ENCODE data around the gene TCFL5.

DNA sequence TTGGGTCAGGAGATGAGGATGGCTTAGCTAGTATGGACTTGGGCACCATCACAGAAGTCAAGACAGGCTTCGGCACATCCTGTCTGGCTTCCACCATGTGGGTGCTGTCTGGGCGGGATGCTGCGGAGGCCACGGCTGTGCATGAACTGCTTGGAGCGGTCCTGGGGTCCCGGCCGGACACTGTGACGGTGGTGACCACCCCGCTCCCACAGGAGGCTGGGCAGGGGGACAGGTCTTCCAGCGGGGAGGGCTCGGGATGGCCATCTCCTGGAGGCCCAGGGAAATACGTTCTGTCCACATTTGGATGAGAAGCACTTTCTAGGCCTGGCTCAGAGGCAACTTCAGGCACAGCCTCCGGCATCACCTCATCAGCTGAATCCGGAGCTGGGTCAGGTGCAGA lies 32.1 kb upstream of the TCFL5 start:
- no peak for TF ChIP-seq CBX3 (IDR thresholded peaks at IDR 0.05; ENCODE audit: borderline replicate concordance, low read depth)
- no peak for TF ChIP-seq NFIC (IDR thresholded peaks at IDR 0.05; ENCODE audit: low read depth, low read length)
- TF ChIP-seq NRF1 (conservative IDR thresholded peaks at IDR 0.05; ENCODE audit: low read depth, low read length), result no peak
- TF ChIP-seq NFYA (IDR thresholded peaks at IDR 0.05; ENCODE audit: borderline replicate concordance, low read depth, low read length), result no peak
- TF ChIP-seq, protein P1, sequence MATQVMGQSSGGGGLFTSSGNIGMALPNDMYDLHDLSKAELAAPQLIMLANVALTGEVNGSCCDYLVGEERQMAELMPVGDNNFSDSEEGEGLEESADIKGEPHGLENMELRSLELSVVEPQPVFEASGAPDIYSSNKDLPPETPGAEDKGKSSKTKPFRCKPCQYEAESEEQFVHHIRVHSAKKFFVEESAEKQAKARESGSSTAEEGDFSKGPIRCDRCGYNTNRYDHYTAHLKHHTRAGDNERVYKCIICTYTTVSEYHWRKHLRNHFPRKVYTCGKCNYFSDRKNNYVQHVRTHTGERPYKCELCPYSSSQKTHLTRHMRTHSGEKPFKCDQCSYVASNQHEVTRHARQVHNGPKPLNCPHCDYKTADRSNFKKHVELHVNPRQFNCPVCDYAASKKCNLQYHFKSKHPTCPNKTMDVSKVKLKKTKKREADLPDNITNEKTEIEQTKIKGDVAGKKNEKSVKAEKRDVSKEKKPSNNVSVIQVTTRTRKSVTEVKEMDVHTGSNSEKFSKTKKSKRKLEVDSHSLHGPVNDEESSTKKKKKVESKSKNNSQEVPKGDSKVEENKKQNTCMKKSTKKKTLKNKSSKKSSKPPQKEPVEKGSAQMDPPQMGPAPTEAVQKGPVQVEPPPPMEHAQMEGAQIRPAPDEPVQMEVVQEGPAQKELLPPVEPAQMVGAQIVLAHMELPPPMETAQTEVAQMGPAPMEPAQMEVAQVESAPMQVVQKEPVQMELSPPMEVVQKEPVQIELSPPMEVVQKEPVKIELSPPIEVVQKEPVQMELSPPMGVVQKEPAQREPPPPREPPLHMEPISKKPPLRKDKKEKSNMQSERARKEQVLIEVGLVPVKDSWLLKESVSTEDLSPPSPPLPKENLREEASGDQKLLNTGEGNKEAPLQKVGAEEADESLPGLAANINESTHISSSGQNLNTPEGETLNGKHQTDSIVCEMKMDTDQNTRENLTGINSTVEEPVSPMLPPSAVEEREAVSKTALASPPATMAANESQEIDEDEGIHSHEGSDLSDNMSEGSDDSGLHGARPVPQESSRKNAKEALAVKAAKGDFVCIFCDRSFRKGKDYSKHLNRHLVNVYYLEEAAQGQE (IDR thresholded peaks at IDR 0.05; ENCODE audit: low read depth, low read length), result no peak
- no peak for TF ChIP-seq ATF7 (IDR thresholded peaks at IDR 0.05; ENCODE audit: low read depth)
- no peak for TF ChIP-seq MEF2B (IDR thresholded peaks at IDR 0.05; ENCODE audit: partially characterized antibody, poor library complexity, severe bottlenecking)
- TF ChIP-seq, protein P2, sequence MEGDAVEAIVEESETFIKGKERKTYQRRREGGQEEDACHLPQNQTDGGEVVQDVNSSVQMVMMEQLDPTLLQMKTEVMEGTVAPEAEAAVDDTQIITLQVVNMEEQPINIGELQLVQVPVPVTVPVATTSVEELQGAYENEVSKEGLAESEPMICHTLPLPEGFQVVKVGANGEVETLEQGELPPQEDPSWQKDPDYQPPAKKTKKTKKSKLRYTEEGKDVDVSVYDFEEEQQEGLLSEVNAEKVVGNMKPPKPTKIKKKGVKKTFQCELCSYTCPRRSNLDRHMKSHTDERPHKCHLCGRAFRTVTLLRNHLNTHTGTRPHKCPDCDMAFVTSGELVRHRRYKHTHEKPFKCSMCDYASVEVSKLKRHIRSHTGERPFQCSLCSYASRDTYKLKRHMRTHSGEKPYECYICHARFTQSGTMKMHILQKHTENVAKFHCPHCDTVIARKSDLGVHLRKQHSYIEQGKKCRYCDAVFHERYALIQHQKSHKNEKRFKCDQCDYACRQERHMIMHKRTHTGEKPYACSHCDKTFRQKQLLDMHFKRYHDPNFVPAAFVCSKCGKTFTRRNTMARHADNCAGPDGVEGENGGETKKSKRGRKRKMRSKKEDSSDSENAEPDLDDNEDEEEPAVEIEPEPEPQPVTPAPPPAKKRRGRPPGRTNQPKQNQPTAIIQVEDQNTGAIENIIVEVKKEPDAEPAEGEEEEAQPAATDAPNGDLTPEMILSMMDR (IDR thresholded peaks at IDR 0.05 in 2 of 3, conservative IDR thresholded peaks at IDR 0.05 in 1 of 3; ENCODE audit: control insufficient read depth in 2 of 3, extremely low read depth in 1 of 3, insufficient read depth in 1 of 3, low read depth in 3 of 3, low read length in 3 of 3), result no peak
- TF ChIP-seq HDGF (IDR thresholded peaks at IDR 0.05), result no peak
- no peak for TF ChIP-seq POLR2A (IDR thresholded peaks at IDR 0.05; ENCODE audit: low read depth, low read length)
- TF ChIP-seq, protein P3, sequence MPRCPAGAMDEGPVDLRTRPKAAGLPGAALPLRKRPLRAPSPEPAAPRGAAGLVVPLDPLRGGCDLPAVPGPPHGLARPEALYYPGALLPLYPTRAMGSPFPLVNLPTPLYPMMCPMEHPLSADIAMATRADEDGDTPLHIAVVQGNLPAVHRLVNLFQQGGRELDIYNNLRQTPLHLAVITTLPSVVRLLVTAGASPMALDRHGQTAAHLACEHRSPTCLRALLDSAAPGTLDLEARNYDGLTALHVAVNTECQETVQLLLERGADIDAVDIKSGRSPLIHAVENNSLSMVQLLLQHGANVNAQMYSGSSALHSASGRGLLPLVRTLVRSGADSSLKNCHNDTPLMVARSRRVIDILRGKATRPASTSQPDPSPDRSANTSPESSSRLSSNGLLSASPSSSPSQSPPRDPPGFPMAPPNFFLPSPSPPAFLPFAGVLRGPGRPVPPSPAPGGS (IDR thresholded peaks at IDR 0.05; ENCODE audit: borderline replicate concordance, insufficient read depth, low read depth, low read length, poor library complexity, severe bottlenecking), result no peak
